ENCODE results near the gene OXA1L.
"Not testable (repeated sequence)": the region's sequence is repeated elsewhere in the genome, so short reads cannot be mapped to it uniquely, and the experiment has no call there.

OXA1L gene

GRCh38 chr14:22733829-22734228 lies 32.7 kb upstream of the OXA1L start:
- Histone ChIP-seq H4K20me1 (ENCODE audit: control insufficient read depth, insufficient read depth, low read depth, low read length) (no peaks in the 10 kb centered on the region), H3K4me1 (ENCODE audit: control insufficient read depth, low read length) (no peaks in the 10 kb centered on the region), H3K9me2 (replicated peaks; ENCODE audit: control insufficient read depth, low read length) (no peaks in the 10 kb centered on the region), H3K4me2 (ENCODE audit: low read length) (no peak overlapping the region), H3K27ac (ENCODE audit: low read depth, low read length) (no peak overlapping the region), H3K79me2 (ENCODE audit: control insufficient read depth, low read length) (no peaks in the 10 kb centered on the region), H3F3A (ENCODE audit: control insufficient read depth, insufficient read depth) (no peaks in the 10 kb centered on the region), H3K9me3 (ENCODE audit: control insufficient read depth, insufficient read depth, low read length) (0 out of 2 replicates have a peak, but pooled peaks cover 2% of the 10 kb centered on the region), H3K27me3 (ENCODE audit: control insufficient read depth, low read length) (peaks cover 6% of the 10 kb centered on the region; the same call in 1 of the 2 replicates), H3K4me3 (ENCODE audit: low read length) (no peak overlapping the region), H3K36me3 (ENCODE audit: control insufficient read depth, low read length) (no peaks in the 10 kb centered on the region)
- TF ChIP-seq EZH2phosphoT487 (IDR thresholded peaks at IDR 0.05; ENCODE audit: borderline replicate concordance, low read length) (no peak), CTCF (IDR thresholded peaks at IDR 0.05; ENCODE audit: low read depth, low read length, poor library complexity, severe bottlenecking) (no peak)

- no peak for TF ChIP-seq CTCF (IDR thresholded peaks at IDR 0.05; ENCODE audit: low read depth, low read length, poor library complexity, severe bottlenecking)
- TF ChIP-seq EZH2phosphoT487 (IDR thresholded peaks at IDR 0.05; ENCODE audit: borderline replicate concordance, low read length) = no peak
- H3K4me2 ChIP-seq (ENCODE audit: low read length) = no peak overlapping the region
- no peaks in the 10 kb centered on the region for H3K36me3 ChIP-seq (ENCODE audit: control insufficient read depth, low read length)
- H3K4me3 ChIP-seq (ENCODE audit: low read length) = no peak overlapping the region
- H4K20me1 ChIP-seq (ENCODE audit: control insufficient read depth, insufficient read depth, low read depth, low read length) = no peaks in the 10 kb centered on the region
- peaks cover 1% of the 10 kb centered on the region; the same call in 1 of the 2 replicates for H3K4me1 ChIP-seq (ENCODE audit: control insufficient read depth, low read length)
- H3K27ac ChIP-seq (ENCODE audit: low read depth, low read length) = no peak overlapping the region
- 0 out of 2 replicates have a peak, but pooled peaks cover 2% of the 10 kb centered on the region for H3K9me3 ChIP-seq (ENCODE audit: control insufficient read depth, insufficient read depth, low read length)
- H3K79me2 ChIP-seq (ENCODE audit: control insufficient read depth, low read length) = no peaks in the 10 kb centered on the region
- H3K27me3 ChIP-seq (ENCODE audit: control insufficient read depth, low read length) = peaks cover 6% of the 10 kb centered on the region; the same call in 1 of the 2 replicates
- no peaks in the 10 kb centered on the region for H3K9me2 ChIP-seq (replicated peaks; ENCODE audit: control insufficient read depth, low read length)
- no peaks in the 10 kb centered on the region for H3F3A ChIP-seq (ENCODE audit: control insufficient read depth, insufficient read depth)
Observed at GRCh38 chr14:22735096-22735495, 31.4 kb upstream of the OXA1L start.

- H3K27me3 ChIP-seq (ENCODE audit: control insufficient read depth, low read length); H3K27ac ChIP-seq (ENCODE audit: low read depth, low read length); H3K4me2 ChIP-seq (ENCODE audit: low read length); H3F3A ChIP-seq (ENCODE audit: control insufficient read depth, insufficient read depth); H3K9me2 ChIP-seq (replicated peaks; ENCODE audit: control insufficient read depth, low read length); H3K79me2 ChIP-seq (ENCODE audit: control insufficient read depth, low read length); H3K36me3 ChIP-seq (ENCODE audit: control insufficient read depth, low read length); H3K9me3 ChIP-seq (ENCODE audit: control insufficient read depth, insufficient read depth, low read length); H3K4me1 ChIP-seq (ENCODE audit: control insufficient read depth, low read length); H3K4me3 ChIP-seq (ENCODE audit: low read length); H4K20me1 ChIP-seq (ENCODE audit: control insufficient read depth, insufficient read depth, low read depth, low read length): not testable (repeated sequence)
Observed at GRCh38 chr14:22736384-22736783, 30.1 kb upstream of the OXA1L start.

- H3K4me3 ChIP-seq (ENCODE audit: low read length) = no peak overlapping the region
- H3K9me3 ChIP-seq (ENCODE audit: control insufficient read depth, insufficient read depth, low read length) = 0 out of 2 replicates have a peak, but pooled peaks cover 2% of the 10 kb centered on the region
- H3F3A ChIP-seq (ENCODE audit: control insufficient read depth, insufficient read depth) = no peaks in the 10 kb centered on the region
- no peaks in the 10 kb centered on the region for H3K9me2 ChIP-seq (replicated peaks; ENCODE audit: control insufficient read depth, low read length)
- H4K20me1 ChIP-seq (ENCODE audit: control insufficient read depth, insufficient read depth, low read depth, low read length) = no peaks in the 10 kb centered on the region
- H3K36me3 ChIP-seq (ENCODE audit: control insufficient read depth, low read length) = no peaks in the 10 kb centered on the region
- H3K79me2 ChIP-seq (ENCODE audit: control insufficient read depth, low read length) = no peaks in the 10 kb centered on the region
- no peaks in the 10 kb centered on the region for H3K27me3 ChIP-seq (ENCODE audit: control insufficient read depth, low read length)
- no peak overlapping the region for H3K4me2 ChIP-seq (ENCODE audit: low read length)
- no peak overlapping the region for H3K27ac ChIP-seq (ENCODE audit: low read depth, low read length)
- H3K4me1 ChIP-seq (ENCODE audit: control insufficient read depth, low read length) = peaks cover 3% of the 10 kb centered on the region; the same call in 1 of the 2 replicates
- TF ChIP-seq CTCF (IDR thresholded peaks at IDR 0.05; ENCODE audit: low read depth, low read length, poor library complexity, severe bottlenecking) = no peak
- TF ChIP-seq EZH2phosphoT487 (IDR thresholded peaks at IDR 0.05; ENCODE audit: borderline replicate concordance, low read length) = no peak
Observed at GRCh38 chr14:22737052-22737451, 29.4 kb upstream of the OXA1L start.

Measured in DOHH2 (cell line).